Suprapubic skin (tissue), 3 donors: ENCODE results near the gene CADM3.

Experiments used
- CTCF ChIP-seq, 2 donors: fragments of 200-600 bp in 1 of 2; fragments of 450-650 bp in 1 of 2; sonication (generic) in 1 of 2; IDR thresholded peaks; one replicate each; pipeline ENCODE4 v1.5.1; 2016 to 2019; ENCODE audit warnings: antibody characterized with exemption in 2 of 2, mild to moderate bottlenecking in 1 of 2, moderate library complexity in 1 of 2
- EP300 ChIP-seq: sonication (generic); formaldehyde crosslinking; IDR thresholded peaks from one replicate; pipeline ENCODE4 v1.6.1; 2017; ENCODE audit warnings: antibody characterized with exemption

- TF ChIP-seq CTCF (IDR thresholded peaks at IDR 0.05) = no peak
- no peak for TF ChIP-seq EP300
Measured at GRCh38 chr1:159140474-159140873, 30.9 kb upstream of the CADM3 start.
